T-cell (primary cell): ENCODE results near the gene RTN4IP1. TPM values are rescaled to one million over a fixed set of nuclear protein-coding genes. Genes with fewer than 3 reads are reported as not detected.
"Not testable (repeated sequence)": the region's sequence is repeated elsewhere in the genome, so short reads cannot be mapped to it uniquely, and the experiment has no call there.

Experiments
- ATAC-seq, 4 experiments: fragments of 200-7000 bp in 3 of 4; fragments of 150-1000 bp in 1 of 4; cut with Tn5 transposase; replicated peaks in 1 of 4; 1 replicate in 3 of 4; 2 replicates in 1 of 4; pipeline ENCODE4 v1.10.0; 2021; ENCODE audit warnings: moderate library complexity in 3 of 4, mild to moderate bottlenecking in 2 of 4, moderate number of reproducible peaks in 1 of 4
- CTCF ChIA-PET, 2 donors: fragments of 300-600 bp; sonication (Branson Sonifier 250); formaldehyde crosslinking; loops; one replicate each; lab custom pipeline; 2022; ENCODE audit warnings: antibody characterized with exemption in 2 of 2; lab: Charles Lee
- POLR2A ChIA-PET, 2 donors: fragments of 300-600 bp; sonication (Branson Sonifier 250); formaldehyde crosslinking; loops; one replicate each; lab custom pipeline; 2022; ENCODE audit warnings: antibody characterized with exemption in 2 of 2; lab: Charles Lee
- DNase-seq, 35 experiments: peaks; one replicate each; pipeline versions ENCODE4 v3.0.0 to v3.0.0-alpha.2; 2013 to 2023
- H3K27ac ChIP-seq: one replicate; pipeline ENCODE4 v1.5.1; 2013; ENCODE audit warnings: low read length
- H3K27me3 ChIP-seq, 2 experiments: replicated peaks in 1 of 2; 1 replicate in 1 of 2; 2 replicates in 1 of 2; pipeline versions ENCODE4 v1.6.1 to v1.7.0; 2013; ENCODE audit warnings: low read length in 1 of 2, mixed read lengths in 1 of 2; ENCODE audit not compliant: control insufficient read depth in 2 of 2, insufficient read depth in 2 of 2; ENCODE audit errors: extremely low read depth in 1 of 2
- H3K36me3 ChIP-seq, 2 donors: 1 replicate in 1 of 2; 2 replicates in 1 of 2; pipeline versions ENCODE4 v1.6.1 to v1.7.0; 2013; ENCODE audit warnings: low read length in 1 of 2; ENCODE audit not compliant: control insufficient read depth in 2 of 2, insufficient read depth in 1 of 2; ENCODE audit errors: extremely low read depth in 1 of 2
- H3K4me1 ChIP-seq, 2 experiments: 1 replicate in 1 of 2; 2 replicates in 1 of 2; pipeline versions ENCODE4 v1.6.1 to v1.7.0; 2013; ENCODE audit warnings: low read length in 2 of 2, mixed read lengths in 1 of 2; ENCODE audit not compliant: insufficient read depth in 2 of 2, control insufficient read depth in 1 of 2; ENCODE audit errors: extremely low read depth in 1 of 2
- H3K4me3 ChIP-seq, 2 donors: 1 replicate in 1 of 2; 2 replicates in 1 of 2; pipeline versions ENCODE4 v1.5.1 to v1.7.0; 2013; ENCODE audit warnings: mild to moderate bottlenecking in 2 of 2, low read length in 1 of 2, moderate library complexity in 1 of 2; ENCODE audit not compliant: control insufficient read depth in 1 of 2; ENCODE audit errors: extremely low read depth in 1 of 2
- H3K9me3 ChIP-seq: 2 replicates; pipeline ENCODE4 v1.7.0; 2013
- H3K27ac Mint-ChIP-seq, 2 donors: one replicate each; pipeline ENCODE4 v1.8.0; 2020 to 2021; ENCODE audit warnings: mild to moderate bottlenecking in 2 of 2, mixed read lengths in 2 of 2
- H3K27me3 Mint-ChIP-seq, 2 donors: one replicate each; pipeline ENCODE4 v1.8.0; 2021 to 2022; ENCODE audit warnings: mixed read lengths in 2 of 2
- H3K36me3 Mint-ChIP-seq: one replicate; pipeline ENCODE4 v1.8.0; 2021; ENCODE audit warnings: mixed read lengths
- H3K4me1 Mint-ChIP-seq, 3 donors: one replicate each; pipeline ENCODE4 v1.8.0; 2020 to 2022; ENCODE audit warnings: mixed read lengths in 3 of 3, mild to moderate bottlenecking in 1 of 3
- H3K4me3 Mint-ChIP-seq, 3 donors: one replicate each; pipeline ENCODE4 v1.8.0; 2020 to 2022; ENCODE audit warnings: mild to moderate bottlenecking in 3 of 3, mixed read lengths in 3 of 3, moderate library complexity in 3 of 3
- H3K9me3 Mint-ChIP-seq, 3 donors: one replicate each; pipeline ENCODE4 v1.8.0; 2020 to 2022; ENCODE audit warnings: mixed read lengths in 3 of 3
- WGBS: methylation state at CpG from one replicate; pipeline ENCODE4 v1.1.5; 2013; ENCODE audit warnings: missing lambda C conversion rate; ENCODE audit not compliant: insufficient coverage; 5-methylcytosine and 5-hydroxymethylcytosine counted together
- total RNA-seq, 35 experiments: library from RNA in 6 of 35; stranded (reverse) in 6 of 35; fragments of 120-200 nt in 1 of 35; gene quantifications; one replicate each; pipeline versions ENCODE4 v1.2.1 to v1.2.4 and lab custom pipeline; 2013 to 2026

The RTN4IP1 gene
- total RNA-seq, 5 donors from 2014 or later (not counting 1 experiment from before 2014, with no cell fraction given) = 5.2 to 7.6 (median 7.0) TPM

- WGBS = 88% methylated on average over 1 of the region's 2 CpGs
- no peaks in the 10 kb centered on the region for H3K9me3 ChIP-seq
- no peak overlapping the region for H3K4me3 ChIP-seq
- peaks cover 4 to 66% of the 10 kb centered on the region in 2 donors for H3K36me3 ChIP-seq
- POLR2A ChIA-PET = no interaction called here
- no peaks in the 10 kb centered on the region for H3K9me3 Mint-ChIP-seq
- CTCF ChIA-PET = interaction anchor here in 1 of 2 donors (0.5 kb wide), 1 partner anchor 123 kb away, joined by 3 read pairs; no protein-coding TSS in a partner anchor
- H3K27ac Mint-ChIP-seq = peak overlapping the region in 1 of 2 donors; percentile 19
- peaks cover 0 to 5% (median 2%) of the 10 kb centered on the region in 3 donors for H3K4me1 Mint-ChIP-seq
- H3K27me3 Mint-ChIP-seq = no peaks in the 10 kb centered on the region
- H3K4me1 ChIP-seq = no peaks in the 10 kb centered on the region
- peaks cover 41% of the 10 kb centered on the region for H3K36me3 Mint-ChIP-seq
- H3K4me3 Mint-ChIP-seq = no peak overlapping the region
- no peak overlapping the region for H3K27ac ChIP-seq
- no peaks in the 10 kb centered on the region for H3K27me3 ChIP-seq
- DNase-seq (no peak), ATAC-seq (no peak)
Measured at GRCh38 chr6:106568530-106568929, 60.8 kb downstream of the RTN4IP1 start.

GRCh38 chr6:106564476-106564875 is 64.8 kb downstream of the RTN4IP1 start:
- no peaks in the 10 kb centered on the region for H3K27me3 ChIP-seq
- ChIA-PET POLR2A (interaction anchor here in 1 of 2 donors (0.6 kb wide), 1 partner anchor 30 kb away, joined by 4 read pairs; no protein-coding TSS in a partner anchor), CTCF (interaction anchor here (0.7 to 6.9 kb wide), 3 partner anchors 120 to 995 kb away, joined by 7 to 143 read pairs (median 84); no protein-coding TSS in a partner anchor)
- H3K27ac Mint-ChIP-seq = no peak overlapping the region
- DNase-seq (no peak), ATAC-seq (no peak)
- no peaks in the 10 kb centered on the region for H3K9me3 ChIP-seq
- H3K9me3 Mint-ChIP-seq = no peaks in the 10 kb centered on the region
- no peak overlapping the region for H3K4me3 Mint-ChIP-seq
- no peaks in the 10 kb centered on the region for H3K27me3 Mint-ChIP-seq
- H3K4me1 Mint-ChIP-seq = peaks cover 4 to 6% (median 5%) of the 10 kb centered on the region in 3 donors
- H3K4me3 ChIP-seq = no peak overlapping the region
- peaks cover 51% of the 10 kb centered on the region for H3K36me3 Mint-ChIP-seq
- peaks cover 11 to 86% of the 10 kb centered on the region in 2 donors for H3K36me3 ChIP-seq
- WGBS = no CpG with 5 or more reads among the region's 4 CpGs
- H3K4me1 ChIP-seq = no peaks in the 10 kb centered on the region
- no peak overlapping the region for H3K27ac ChIP-seq

GRCh38 chr6:106563614-106564013 is 65.7 kb downstream of the RTN4IP1 start:
- no CpG with 5 or more reads among the region's 2 CpGs for WGBS
- Histone ChIP-seq H3K4me1 (no peaks in the 10 kb centered on the region), H3K9me3 (no peaks in the 10 kb centered on the region), H3K4me3 (no peak overlapping the region), H3K36me3 (peaks cover 11 to 86% of the 10 kb centered on the region in 2 donors), H3K27me3 (no peaks in the 10 kb centered on the region), H3K27ac (no peak overlapping the region)
- H3K27me3 Mint-ChIP-seq = no peaks in the 10 kb centered on the region
- ATAC-seq = no peak
- H3K36me3 Mint-ChIP-seq = peaks cover 52% of the 10 kb centered on the region
- H3K4me1 Mint-ChIP-seq = peaks cover 4 to 6% (median 5%) of the 10 kb centered on the region in 3 donors
- no peak overlapping the region for H3K4me3 Mint-ChIP-seq
- DNase-seq = no peak
- H3K9me3 Mint-ChIP-seq = no peaks in the 10 kb centered on the region
- peak overlapping the region in 1 of 2 donors; percentile 11 for H3K27ac Mint-ChIP-seq
- ChIA-PET CTCF (interaction anchor here (0.8 to 6.9 kb wide), 7 partner anchors 9 to 168 kb away, joined by 3 to 143 read pairs (median 4); no protein-coding TSS in a partner anchor), POLR2A (interaction anchor here (0.6 to 1.4 kb wide), 7 partner anchors 10 to 325 kb away, joined by 3 to 4 read pairs (median 3); no protein-coding TSS in a partner anchor)

GRCh38 chr6:106561686-106562405 is 67.5 kb downstream of the RTN4IP1 start:
- ChIA-PET CTCF (interaction anchor here (0.9 to 6.9 kb wide), 6 partner anchors 9 to 118 kb away, joined by 3 to 143 read pairs (median 4); no protein-coding TSS in a partner anchor), POLR2A (interaction anchor here (0.7 to 1.4 kb wide), 5 partner anchors 39 to 920 kb away, joined by 3 to 6 read pairs (median 4); no protein-coding TSS in a partner anchor)
- Histone ChIP-seq H3K36me3 (peaks cover 11 to 79% of the 10 kb centered on the region in 2 donors), H3K9me3 (no peaks in the 10 kb centered on the region), H3K4me1 (no peaks in the 10 kb centered on the region), H3K27ac (no peak overlapping the region), H3K27me3 (no peaks in the 10 kb centered on the region), H3K4me3 (no peak overlapping the region)
- peaks cover 48% of the 10 kb centered on the region for H3K36me3 Mint-ChIP-seq
- peak overlapping the region; percentile 57 to 63 for H3K27ac Mint-ChIP-seq
- no peak overlapping the region for H3K4me3 Mint-ChIP-seq
- DNase-seq = no peak
- ATAC-seq = no peak
- H3K4me1 Mint-ChIP-seq = peaks cover 0 to 6% (median 4%) of the 10 kb centered on the region in 3 donors
- no peaks in the 10 kb centered on the region for H3K27me3 Mint-ChIP-seq
- H3K9me3 Mint-ChIP-seq = no peaks in the 10 kb centered on the region
- 100% methylated on average over 1 of the region's 6 CpGs for WGBS

GRCh38 chr6:106560996-106561685 is 68.2 kb downstream of the RTN4IP1 start:
- CTCF ChIA-PET = interaction anchor here (1.2 to 6.9 kb wide), 4 partner anchors 9 to 117 kb away, joined by 3 to 143 read pairs (median 44); no protein-coding TSS in a partner anchor
- ATAC-seq (peak in 1 of 4 experiments; percentile 46), DNase-seq (no peak)
- peaks cover 11 to 75% of the 10 kb centered on the region in 2 donors for H3K36me3 ChIP-seq
- WGBS = 67% methylated on average over 4 of the region's 7 CpGs
- no peak overlapping the region for H3K27ac ChIP-seq
- no peaks in the 10 kb centered on the region for H3K4me1 ChIP-seq
- H3K9me3 Mint-ChIP-seq = no peaks in the 10 kb centered on the region
- no peaks in the 10 kb centered on the region for H3K27me3 ChIP-seq
- H3K36me3 Mint-ChIP-seq = peaks cover 48% of the 10 kb centered on the region
- no peaks in the 10 kb centered on the region for H3K27me3 Mint-ChIP-seq
- peaks cover 5 to 10% (median 6%) of the 10 kb centered on the region in 3 donors for H3K4me1 Mint-ChIP-seq
- H3K4me3 ChIP-seq = no peak overlapping the region
- POLR2A ChIA-PET = interaction anchor here in 1 of 2 donors (0.7 to 1.2 kb wide), 3 partner anchors 44 to 920 kb away, joined by 3 to 6 read pairs (median 4); no protein-coding TSS in a partner anchor
- H3K4me3 Mint-ChIP-seq = no peak overlapping the region
- H3K9me3 ChIP-seq = no peaks in the 10 kb centered on the region
- peak overlapping the region; percentile 57 to 69 for H3K27ac Mint-ChIP-seq

GRCh38 chr6:106559659-106560058 is 69.6 kb downstream of the RTN4IP1 start:
- not testable (repeated sequence) for H3K9me3 ChIP-seq, H3K4me1 ChIP-seq, H3K4me3 Mint-ChIP-seq, H3K9me3 Mint-ChIP-seq, ATAC-seq, H3K27me3 ChIP-seq, H3K4me3 ChIP-seq, DNase-seq, H3K27me3 Mint-ChIP-seq, H3K27ac Mint-ChIP-seq, H3K27ac ChIP-seq
- Mint-ChIP-seq H3K4me1 (peaks cover 8 to 11% (median 9%) of the 10 kb centered on the region in 3 donors), H3K36me3 (peaks cover 47% of the 10 kb centered on the region)
- H3K36me3 ChIP-seq = peaks cover 7 to 73% of the 10 kb centered on the region in 2 donors
- 98% methylated on average over 5 of the region's 5 CpGs for WGBS
- ChIA-PET POLR2A (interaction anchor here in 1 of 2 donors (1.1 kb wide), 1 partner anchor 34 kb away, joined by 4 read pairs; no protein-coding TSS in a partner anchor), CTCF (interaction anchor here in 1 of 2 donors (1.5 to 1.8 kb wide), 2 partner anchors 48 to 114 kb away, joined by 3 to 8 read pairs; no protein-coding TSS in a partner anchor)
